Measurements from ENCODE around the gene DTD2.

DTD2 gene

DNA sequence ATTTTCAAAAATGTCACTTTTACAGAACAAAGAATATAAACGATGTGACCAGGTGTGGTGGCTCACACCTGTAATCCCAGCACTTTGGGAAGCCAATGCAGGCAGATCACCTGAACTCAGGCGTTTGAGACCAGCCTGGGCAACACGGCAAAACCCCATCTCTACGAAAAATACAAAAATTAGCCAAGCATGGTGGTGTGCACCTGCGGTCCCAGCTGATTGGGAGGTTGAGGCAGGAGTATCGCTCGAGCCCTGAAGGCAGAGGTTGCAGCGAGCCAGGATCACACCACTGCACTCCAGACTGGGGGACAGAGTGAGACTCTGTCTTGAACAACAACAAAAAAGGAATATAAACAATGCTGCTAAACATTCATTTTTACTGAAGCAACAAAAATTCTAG lies 52.2 kb downstream of the DTD2 start:
- no peak for DNase-seq (ENCODE audit: low spot score)

DNA sequence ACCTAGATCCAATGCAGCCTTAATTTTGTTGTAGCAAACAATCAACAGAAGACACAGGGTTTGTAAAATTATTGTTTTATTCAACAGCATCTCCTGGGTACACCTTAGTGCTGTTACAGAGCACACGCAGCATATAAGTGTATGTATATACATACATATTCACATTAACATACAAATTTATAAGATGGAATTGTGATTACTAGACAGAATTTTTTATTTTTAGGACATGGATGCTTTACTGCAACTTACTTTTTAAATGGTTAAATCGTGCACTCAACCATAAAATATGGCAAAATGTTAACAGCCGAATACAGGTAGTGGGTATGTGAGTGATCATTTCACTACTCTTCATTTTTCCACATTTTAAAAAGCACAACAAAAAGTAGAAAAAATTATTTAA lies 53.6 kb downstream of the DTD2 start:
- no peak for DNase-seq (ENCODE audit: low spot score)

DNA sequence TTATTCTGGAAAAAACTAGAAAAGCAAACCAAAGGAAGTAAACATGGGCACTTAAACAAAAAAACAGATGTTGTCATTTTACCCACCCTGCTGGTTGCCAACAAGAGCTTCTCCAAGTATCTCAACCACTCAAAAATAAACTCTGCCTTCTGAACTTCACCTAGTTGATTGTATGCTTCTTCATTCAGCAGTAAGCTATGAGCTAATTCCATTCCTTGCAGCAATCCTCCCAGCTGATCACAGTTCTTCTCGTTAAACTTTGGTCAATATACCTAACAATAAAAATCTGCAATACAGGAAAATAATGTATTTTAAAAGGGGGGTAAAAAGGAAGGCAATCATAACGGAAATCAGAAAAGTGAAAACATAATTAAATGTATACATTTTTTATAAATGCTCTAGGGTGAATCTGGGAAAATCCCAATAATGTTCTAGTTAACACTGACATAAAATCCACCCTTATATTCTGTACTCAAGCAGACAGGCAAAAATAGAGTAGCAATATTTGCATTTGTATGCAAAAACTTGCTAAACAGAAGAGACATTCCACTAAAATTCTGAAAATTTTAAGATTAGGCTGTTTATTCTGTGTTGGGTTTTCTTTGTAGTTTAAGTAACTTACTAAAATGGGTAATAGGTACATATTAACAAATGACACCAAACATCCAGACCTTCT lies 54.4 kb downstream of the DTD2 start:
- no peak for DNase-seq (ENCODE audit: low spot score)

DNA sequence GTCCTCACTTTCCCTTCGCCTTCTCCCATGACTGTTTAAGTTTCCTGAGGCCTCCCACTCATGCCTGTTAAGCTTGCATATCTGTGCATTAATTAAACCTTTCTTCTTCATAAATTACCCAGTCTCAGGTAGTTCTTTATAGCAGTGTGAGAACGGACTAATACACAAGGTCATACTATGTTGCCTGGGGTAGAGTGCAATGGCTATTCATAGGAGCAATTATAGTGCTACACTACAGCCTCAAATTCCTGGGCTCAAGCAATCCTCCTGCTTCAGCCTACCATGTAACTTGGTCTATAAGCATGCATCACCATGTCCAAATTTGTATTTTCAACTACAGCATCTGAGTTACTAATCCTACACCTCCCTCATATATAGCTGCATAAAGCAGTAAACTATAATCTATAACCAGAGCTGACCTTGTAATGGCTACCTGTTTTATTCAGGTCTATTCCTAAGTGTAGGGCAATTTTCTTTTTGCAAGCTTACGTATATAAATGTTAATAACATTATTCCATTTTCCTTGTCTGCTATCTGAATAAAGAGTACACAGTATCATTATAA lies 55.9 kb downstream of the DTD2 start:
- DNase-seq (ENCODE audit: low spot score): no peak

DNA sequence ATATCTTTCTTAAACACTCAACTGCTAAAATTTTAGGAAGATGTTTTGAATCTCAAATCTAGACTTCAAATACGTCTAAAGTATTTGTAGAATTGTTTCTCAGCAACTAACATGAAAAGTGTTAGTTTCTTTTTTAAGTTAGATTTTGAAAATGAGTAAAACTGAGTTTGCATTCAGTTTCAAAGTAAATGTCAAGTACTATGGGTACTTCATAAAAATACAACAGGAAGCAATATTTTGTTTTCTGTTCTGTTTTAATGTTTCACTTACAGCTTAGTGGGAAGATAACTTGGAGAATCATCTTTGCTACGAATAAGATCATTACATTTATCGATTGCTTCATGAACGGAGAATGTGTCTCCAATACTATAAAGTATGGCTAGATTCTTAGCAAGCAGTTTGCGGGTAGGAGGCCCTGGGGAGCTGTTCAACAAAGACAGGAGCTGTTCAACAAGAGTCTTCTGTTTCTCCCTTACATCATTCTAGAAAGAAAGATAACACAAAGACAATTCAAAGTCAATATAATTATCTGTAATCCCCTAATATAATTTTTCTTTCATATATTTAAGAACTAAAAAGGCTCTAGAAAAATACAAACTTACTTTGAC lies 57.2 kb downstream of the DTD2 start:
- no peak for DNase-seq (ENCODE audit: low spot score)
